Skeletal muscle satellite cell (primary cell): ENCODE results near the gene PPFIA4.
A peak's percentile ranks its signal among the peaks of the same experiment; 100 is the strongest.

Source experiments
- H3K27me3 ChIP-seq: 2 replicates; pipeline ENCODE4 v1.7.0; 2013; ENCODE audit warnings: low read length; ENCODE audit not compliant: control insufficient read depth, insufficient read depth
- H3K36me3 ChIP-seq: 2 replicates; pipeline ENCODE4 v1.7.0; 2013; ENCODE audit warnings: mild to moderate bottlenecking, control low read depth, low read length; ENCODE audit not compliant: insufficient read depth
- H3K4me1 ChIP-seq: 2 replicates; pipeline ENCODE4 v1.7.0; 2013; ENCODE audit warnings: low read length; ENCODE audit not compliant: control insufficient read depth, insufficient read depth
- H3K4me2 ChIP-seq: 2 replicates; pipeline ENCODE4 v1.7.0; 2013; ENCODE audit warnings: mild to moderate bottlenecking, low read length
- H3K4me3 ChIP-seq: 2 replicates; pipeline ENCODE4 v1.7.0; 2013; ENCODE audit warnings: low read length
- H3K9ac ChIP-seq: 2 replicates; pipeline ENCODE4 v1.7.0; 2013; ENCODE audit warnings: mild to moderate bottlenecking, low read depth, low read length, moderate library complexity
- H3K9me3 ChIP-seq: replicated peaks from 2 replicates; pipeline ENCODE4 v1.7.0; 2013; ENCODE audit warnings: mild to moderate bottlenecking, control low read depth, low read length

PPFIA4 gene

GRCh38 chr1:203036135-203036534 is 9.8 kb downstream of the PPFIA4 start:
- Histone ChIP-seq H3K9ac (no peak overlapping the region), H3K36me3 (no peaks in the 10 kb centered on the region), H3K4me2 (no peak overlapping the region), H3K4me3 (no peak overlapping the region), H3K4me1 (peaks cover 42% of the 10 kb centered on the region), H3K9me3 (no peaks in the 10 kb centered on the region), H3K27me3 (peaks cover 2% of the 10 kb centered on the region)

- peaks cover 46% of the 10 kb centered on the region for H3K4me1 ChIP-seq
- H3K4me3 ChIP-seq: no peak overlapping the region
- H3K9me3 ChIP-seq: no peaks in the 10 kb centered on the region
- no peak overlapping the region for H3K4me2 ChIP-seq
- H3K9ac ChIP-seq: no peak overlapping the region
- no peaks in the 10 kb centered on the region for H3K36me3 ChIP-seq
- peaks cover 2% of the 10 kb centered on the region for H3K27me3 ChIP-seq
Observed at GRCh38 chr1:203036537-203036936, 10.2 kb downstream of the PPFIA4 start.

- Histone ChIP-seq H3K9me3 (no peaks in the 10 kb centered on the region), H3K36me3 (no peaks in the 10 kb centered on the region), H3K4me1 (peaks cover 53% of the 10 kb centered on the region), H3K4me2 (peak overlapping the region; percentile 43), H3K4me3 (no peak overlapping the region), H3K9ac (peak overlapping the region; percentile 38), H3K27me3 (peaks cover 2% of the 10 kb centered on the region)
Observed at GRCh38 chr1:203037509-203038190, 11.4 kb downstream of the PPFIA4 start.

- peak overlapping the region; percentile 14 for H3K4me3 ChIP-seq
- no peaks in the 10 kb centered on the region for H3K36me3 ChIP-seq
- peak overlapping the region; percentile 38 for H3K9ac ChIP-seq
- peak overlapping the region; percentile 43 for H3K4me2 ChIP-seq
- no peaks in the 10 kb centered on the region for H3K9me3 ChIP-seq
- H3K27me3 ChIP-seq: peaks cover 2% of the 10 kb centered on the region
- peaks cover 53% of the 10 kb centered on the region for H3K4me1 ChIP-seq
Observed at GRCh38 chr1:203038217-203038741, 12.0 kb downstream of the PPFIA4 start.

GRCh38 chr1:203038891-203039608 is 12.8 kb downstream of the PPFIA4 start:
- Histone ChIP-seq H3K4me2 (peak overlapping the region; percentile 40), H3K9ac (peak overlapping the region; percentile 34), H3K36me3 (no peaks in the 10 kb centered on the region), H3K27me3 (peaks cover 2% of the 10 kb centered on the region), H3K9me3 (no peaks in the 10 kb centered on the region), H3K4me3 (peak overlapping the region; percentile 14), H3K4me1 (peaks cover 53% of the 10 kb centered on the region)

- peak overlapping the region; percentile 16 for H3K4me2 ChIP-seq
- H3K9ac ChIP-seq: no peak overlapping the region
- peaks cover 3% of the 10 kb centered on the region for H3K36me3 ChIP-seq
- peaks cover 53% of the 10 kb centered on the region for H3K4me1 ChIP-seq
- no peaks in the 10 kb centered on the region for H3K9me3 ChIP-seq
- H3K27me3 ChIP-seq: peaks cover 2% of the 10 kb centered on the region
- no peak overlapping the region for H3K4me3 ChIP-seq
Observed at GRCh38 chr1:203039609-203040512, 13.6 kb downstream of the PPFIA4 start.

- Histone ChIP-seq H3K4me2 (no peak overlapping the region), H3K27me3 (peaks cover 2% of the 10 kb centered on the region), H3K36me3 (peaks cover 8% of the 10 kb centered on the region), H3K4me1 (peaks cover 53% of the 10 kb centered on the region), H3K4me3 (no peak overlapping the region), H3K9me3 (no peaks in the 10 kb centered on the region), H3K9ac (no peak overlapping the region)
Observed at GRCh38 chr1:203040513-203041275, 14.4 kb downstream of the PPFIA4 start.

GRCh38 chr1:203041351-203041932 is 15.2 kb downstream of the PPFIA4 start:
- Histone ChIP-seq H3K4me2 (no peak overlapping the region), H3K4me3 (no peak overlapping the region), H3K9me3 (no peaks in the 10 kb centered on the region), H3K36me3 (peaks cover 13% of the 10 kb centered on the region), H3K27me3 (peaks cover 2% of the 10 kb centered on the region), H3K4me1 (peaks cover 57% of the 10 kb centered on the region), H3K9ac (no peak overlapping the region)

GRCh38 chr1:203043830-203044545 is 17.7 kb downstream of the PPFIA4 start:
- H3K9ac ChIP-seq: no peak overlapping the region
- H3K4me1 ChIP-seq: peaks cover 44% of the 10 kb centered on the region
- no peak overlapping the region for H3K4me3 ChIP-seq
- peaks cover 13% of the 10 kb centered on the region for H3K36me3 ChIP-seq
- no peak overlapping the region for H3K4me2 ChIP-seq
- H3K9me3 ChIP-seq: no peaks in the 10 kb centered on the region
- peaks cover 2% of the 10 kb centered on the region for H3K27me3 ChIP-seq
